ENCODE data around the gene DGLUCY. TPM values are rescaled to one million over a fixed set of nuclear protein-coding genes. Genes with fewer than 3 reads are reported as not detected.

DGLUCY gene
- total and polyA plus RNA-seq, 2 of the 13 experiments (the other 11 are each of a cell fraction or from before 2014, with no cell fraction given), result 14.8 to 36.3 TPM

- no peaks in the 10 kb centered on the region for H3K9me3 ChIP-seq (ENCODE audit: low read length)
- no TSS peak for BruUV-seq (replicated peaks)
- no peak for ATAC-seq
- TF ChIP-seq EEA1 (CRISPR knock-in tag; IDR thresholded peaks at IDR 0.05; ENCODE audit: borderline replicate concordance), result no peak
- TF ChIP-seq TEAD3 (CRISPR knock-in tag; optimal IDR thresholded peaks at IDR 0.05; ENCODE audit: borderline replicate concordance), result no peak
- TF ChIP-seq THAP8 (CRISPR knock-in tag; IDR thresholded peaks at IDR 0.05; ENCODE audit: borderline replicate concordance), result no peak
- TF ChIP-seq CCAR2 (optimal IDR thresholded peaks at IDR 0.05; ENCODE audit: low read depth, low read length), result no peak
- TF ChIP-seq NFKB2 (CRISPR knock-in tag; IDR thresholded peaks at IDR 0.05; ENCODE audit: borderline replicate concordance), result no peak
- no peak for TF ChIP-seq HNF1A (IDR thresholded peaks at IDR 0.05; ENCODE audit: low read depth)
- TF ChIP-seq HNF1A (CRISPR knock-in tag; IDR thresholded peaks at IDR 0.05; ENCODE audit: borderline replicate concordance), result no peak
- no peak for TF ChIP-seq MLLT10 (CRISPR knock-in tag; IDR thresholded peaks at IDR 0.05)
- TF ChIP-seq ZNF678 (CRISPR knock-in tag; IDR thresholded peaks at IDR 0.05), result no peak
- no peak for TF ChIP-seq HOXA5 (CRISPR knock-in tag; IDR thresholded peaks at IDR 0.05)
- TF ChIP-seq GLI4 (CRISPR knock-in tag; IDR thresholded peaks at IDR 0.05; ENCODE audit: borderline replicate concordance), result no peak
- TF ChIP-seq ZKSCAN1 (IDR thresholded peaks at IDR 0.05; ENCODE audit: low read length), result no peak
- TF ChIP-seq KLF15 (CRISPR knock-in tag; IDR thresholded peaks at IDR 0.05; ENCODE audit: borderline replicate concordance), result no peak
- no peak for TF ChIP-seq GMEB1 (CRISPR knock-in tag; IDR thresholded peaks at IDR 0.05; ENCODE audit: borderline replicate concordance)
- TF ChIP-seq GFI1 (CRISPR knock-in tag; IDR thresholded peaks at IDR 0.05; ENCODE audit: borderline replicate concordance), result no peak
- no peak for TF ChIP-seq MED13 (CRISPR knock-in tag; IDR thresholded peaks at IDR 0.05)
- TF ChIP-seq ETV5 (CRISPR knock-in tag; IDR thresholded peaks at IDR 0.05; ENCODE audit: borderline replicate concordance), result no peak
- no peak for TF ChIP-seq ARNT2 (CRISPR knock-in tag; IDR thresholded peaks at IDR 0.05; ENCODE audit: low read depth)
- no peak for TF ChIP-seq SP4 (CRISPR knock-in tag; IDR thresholded peaks at IDR 0.05)
- no peak for TF ChIP-seq E2F5 (CRISPR knock-in tag; conservative IDR thresholded peaks at IDR 0.05)
These were observed 123.3 kb downstream of the DGLUCY start for GRCh38 chr14:91237219-91237618.

More at GRCh38 chr14:91237219-91237618, 123.3 kb downstream of the DGLUCY start:
- H2AFZ ChIP-seq (ENCODE audit: low read length), result no peak overlapping the region
- POLR2A ChIA-PET, result no interaction called here
- no peaks in the 10 kb centered on the region for H3K79me2 ChIP-seq (ENCODE audit: insufficient read depth, low read length)
- no peak overlapping the region for H3K4me2 ChIP-seq (ENCODE audit: low read depth, low read length)
- no peak overlapping the region for H3K4me3 ChIP-seq (replicated peaks in 1 of 3; ENCODE audit: insufficient read depth in 1 of 3, low read depth in 2 of 3, low read length in 3 of 3)
- WGBS (ENCODE audit: low lambda C conversion rate), result 76% methylated on average over 7 of the region's 7 CpGs
- no peaks in the 10 kb centered on the region for H3K36me3 ChIP-seq (replicated peaks in 1 of 2; ENCODE audit: control insufficient read depth in 1 of 2, insufficient read depth in 2 of 2, low read length in 2 of 2)
- no peak for FAIRE-seq
- intact Hi-C loops (cut with micrococcal nuclease; ENCODE audit: unreplicated experiment) (no loop called here), in situ Hi-C loops (cut with HindIII; ENCODE audit: extremely low pct_ligation_motif_present, low pct_unique_long_range_greater_than_20kb) (no loop called here)
- CTCF ChIA-PET (ENCODE audit: low intra/inter-chr PET ratio, low total read pairs), result no interaction called here
- no peak overlapping the region for H3K27ac ChIP-seq (ENCODE audit: extremely low read length, insufficient read depth, low read length)
- H3K9ac ChIP-seq (ENCODE audit: insufficient read depth, low read depth, low read length), result no peak overlapping the region
- no peaks in the 10 kb centered on the region for H4K20me1 ChIP-seq (ENCODE audit: insufficient read depth, low read length)
- H3K27me3 ChIP-seq (ENCODE audit: control insufficient read depth in 1 of 2, insufficient read depth in 2 of 2, low read length in 2 of 2), result peaks cover 1 to 6% of the 10 kb centered on the region in 2 experiments; a peak in 2 of 5 replicates
- no peak for DNase-seq (ENCODE audit: low spot score)
- peaks cover 10% of the 10 kb centered on the region for H3K4me1 ChIP-seq (ENCODE audit: insufficient read depth, low read length)

Data from HepG2 (cell line).